ENCODE results near the gene TEX29.

DNA sequence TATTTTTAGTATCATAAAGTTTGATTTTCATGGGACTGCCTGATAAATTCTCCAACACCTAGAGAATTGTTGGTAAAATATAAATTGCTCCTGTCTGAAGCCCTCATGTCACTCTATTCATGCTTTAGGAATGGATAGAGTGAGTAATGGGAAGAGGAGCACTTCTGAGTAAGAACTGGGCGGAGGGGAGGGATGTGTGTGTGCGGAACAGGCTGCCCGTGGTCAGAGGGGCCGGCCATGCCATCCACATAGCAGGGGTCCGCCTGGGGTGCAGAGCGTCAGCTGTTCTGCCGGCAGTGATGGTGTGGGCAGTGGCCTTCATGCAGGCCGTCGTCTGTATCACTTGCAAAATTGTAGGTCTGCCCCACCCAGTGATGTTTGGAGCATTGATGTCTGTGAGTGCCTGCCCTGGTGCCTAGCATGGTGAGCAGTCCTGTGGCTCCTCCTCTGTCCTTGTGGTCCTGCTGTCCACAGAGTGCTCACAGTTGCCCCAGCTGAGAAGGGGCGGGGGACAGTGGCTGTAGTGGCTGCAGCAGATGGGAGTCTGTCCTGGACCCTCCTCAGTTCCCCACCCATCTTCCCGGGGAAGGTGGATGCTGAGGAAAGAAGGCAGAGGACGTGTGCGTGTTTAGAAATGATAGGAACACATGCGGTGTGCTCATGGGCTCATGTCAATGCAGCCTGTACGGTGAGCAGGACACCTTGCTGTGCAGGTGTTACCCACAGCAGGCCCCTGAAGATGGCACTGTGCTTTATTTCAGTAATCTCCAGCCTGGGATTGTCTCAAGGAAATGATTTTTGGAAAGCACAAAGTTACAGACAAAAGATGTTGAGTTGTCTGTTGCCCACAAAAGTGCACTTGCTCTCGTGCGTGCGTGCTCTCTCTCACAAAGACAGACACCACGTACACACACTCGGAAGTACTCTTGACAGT lies 49.4 kb upstream of the TEX29 start:
- TF ChIP-seq POLR2A (IDR thresholded peaks at IDR 0.05; ENCODE audit: low read depth, low read length) (no peak), BHLHE40 (IDR thresholded peaks at IDR 0.05; ENCODE audit: low read depth, low read length) (no peak), MAZ (IDR thresholded peaks at IDR 0.05; ENCODE audit: borderline replicate concordance, low read depth, low read length) (no peak), RAD21 (IDR thresholded peaks at IDR 0.05; ENCODE audit: low read length) (no peak), RFX5 (IDR thresholded peaks at IDR 0.05; ENCODE audit: low read depth, low read length) (no peak), MAFK (IDR thresholded peaks at IDR 0.05; ENCODE audit: low read depth, low read length) (no peak), NFE2L2 (IDR thresholded peaks at IDR 0.05; ENCODE audit: low read depth, low read length) (no peak), RCOR1 (IDR thresholded peaks at IDR 0.05; ENCODE audit: insufficient replicate concordance, low read length) (no peak), MXI1 (IDR thresholded peaks at IDR 0.05; ENCODE audit: borderline replicate concordance, low read depth, low read length) (no peak), SMC3 (IDR thresholded peaks at IDR 0.05; ENCODE audit: low read depth, low read length) (no peak)
- TF ChIP-seq, protein P1, sequence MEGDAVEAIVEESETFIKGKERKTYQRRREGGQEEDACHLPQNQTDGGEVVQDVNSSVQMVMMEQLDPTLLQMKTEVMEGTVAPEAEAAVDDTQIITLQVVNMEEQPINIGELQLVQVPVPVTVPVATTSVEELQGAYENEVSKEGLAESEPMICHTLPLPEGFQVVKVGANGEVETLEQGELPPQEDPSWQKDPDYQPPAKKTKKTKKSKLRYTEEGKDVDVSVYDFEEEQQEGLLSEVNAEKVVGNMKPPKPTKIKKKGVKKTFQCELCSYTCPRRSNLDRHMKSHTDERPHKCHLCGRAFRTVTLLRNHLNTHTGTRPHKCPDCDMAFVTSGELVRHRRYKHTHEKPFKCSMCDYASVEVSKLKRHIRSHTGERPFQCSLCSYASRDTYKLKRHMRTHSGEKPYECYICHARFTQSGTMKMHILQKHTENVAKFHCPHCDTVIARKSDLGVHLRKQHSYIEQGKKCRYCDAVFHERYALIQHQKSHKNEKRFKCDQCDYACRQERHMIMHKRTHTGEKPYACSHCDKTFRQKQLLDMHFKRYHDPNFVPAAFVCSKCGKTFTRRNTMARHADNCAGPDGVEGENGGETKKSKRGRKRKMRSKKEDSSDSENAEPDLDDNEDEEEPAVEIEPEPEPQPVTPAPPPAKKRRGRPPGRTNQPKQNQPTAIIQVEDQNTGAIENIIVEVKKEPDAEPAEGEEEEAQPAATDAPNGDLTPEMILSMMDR (conservative IDR thresholded peaks at IDR 0.05; ENCODE audit: low read depth, low read length), result no peak
- TF ChIP-seq, protein P2, sequence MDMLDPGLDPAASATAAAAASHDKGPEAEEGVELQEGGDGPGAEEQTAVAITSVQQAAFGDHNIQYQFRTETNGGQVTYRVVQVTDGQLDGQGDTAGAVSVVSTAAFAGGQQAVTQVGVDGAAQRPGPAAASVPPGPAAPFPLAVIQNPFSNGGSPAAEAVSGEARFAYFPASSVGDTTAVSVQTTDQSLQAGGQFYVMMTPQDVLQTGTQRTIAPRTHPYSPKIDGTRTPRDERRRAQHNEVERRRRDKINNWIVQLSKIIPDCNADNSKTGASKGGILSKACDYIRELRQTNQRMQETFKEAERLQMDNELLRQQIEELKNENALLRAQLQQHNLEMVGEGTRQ (IDR thresholded peaks at IDR 0.05; ENCODE audit: low read depth, low read length), result no peak

All from IMR-90 (cell line).